ENCODE results near the gene FLACC1.

- no peak for TF ChIP-seq CTCF (IDR thresholded peaks at IDR 0.05)
- no peak for TF ChIP-seq POLR2A (IDR thresholded peaks at IDR 0.05)
Observed at GRCh38 chr2:201298462-201299052, 58.6 kb downstream of the FLACC1 start.
